Body of pancreas (tissue), 4 donors: ENCODE measurements around the gene ACTN1.

ENCODE experiments used
- POLR2A ChIP-seq, 3 donors: fragments of 450-650 bp; IDR thresholded peaks; one replicate each; pipeline ENCODE4 v1.6.1; 2016; ENCODE audit warnings: antibody characterized with exemption in 3 of 3, mild to moderate bottlenecking in 2 of 3
- TF ChIP-seq, protein P1 (sequence below), 7 experiments: fragments of 450-650 bp in 4 of 7; fragments of 200-600 bp in 3 of 7; sonication (generic) in 3 of 7; IDR thresholded peaks; one replicate each; pipeline ENCODE4 v1.5.1; 2016 to 2019; ENCODE audit warnings: antibody characterized with exemption in 7 of 7

GRCh38 chr14:69004731-69005431 is 25.8 kb upstream of the ACTN1 start:
- TF ChIP-seq, protein P1, sequence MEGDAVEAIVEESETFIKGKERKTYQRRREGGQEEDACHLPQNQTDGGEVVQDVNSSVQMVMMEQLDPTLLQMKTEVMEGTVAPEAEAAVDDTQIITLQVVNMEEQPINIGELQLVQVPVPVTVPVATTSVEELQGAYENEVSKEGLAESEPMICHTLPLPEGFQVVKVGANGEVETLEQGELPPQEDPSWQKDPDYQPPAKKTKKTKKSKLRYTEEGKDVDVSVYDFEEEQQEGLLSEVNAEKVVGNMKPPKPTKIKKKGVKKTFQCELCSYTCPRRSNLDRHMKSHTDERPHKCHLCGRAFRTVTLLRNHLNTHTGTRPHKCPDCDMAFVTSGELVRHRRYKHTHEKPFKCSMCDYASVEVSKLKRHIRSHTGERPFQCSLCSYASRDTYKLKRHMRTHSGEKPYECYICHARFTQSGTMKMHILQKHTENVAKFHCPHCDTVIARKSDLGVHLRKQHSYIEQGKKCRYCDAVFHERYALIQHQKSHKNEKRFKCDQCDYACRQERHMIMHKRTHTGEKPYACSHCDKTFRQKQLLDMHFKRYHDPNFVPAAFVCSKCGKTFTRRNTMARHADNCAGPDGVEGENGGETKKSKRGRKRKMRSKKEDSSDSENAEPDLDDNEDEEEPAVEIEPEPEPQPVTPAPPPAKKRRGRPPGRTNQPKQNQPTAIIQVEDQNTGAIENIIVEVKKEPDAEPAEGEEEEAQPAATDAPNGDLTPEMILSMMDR (IDR thresholded peaks at IDR 0.05) = no peak
- TF ChIP-seq POLR2A (IDR thresholded peaks at IDR 0.05) = no peak
